GM21423 (cell line): ENCODE measurements around the gene FFAR2.
"Not testable (repeated sequence)": the region's sequence is repeated elsewhere in the genome, so short reads cannot be mapped to it uniquely, and the experiment has no call there.

Source experiments
- ATAC-seq: cut with Tn5 transposase; IDR thresholded peaks from one replicate; pipeline ENCODE4 v1.9.1; 2021; ENCODE audit warnings: mild to moderate bottlenecking, moderate library complexity; ENCODE audit not compliant: unreplicated experiment

The FFAR2 gene

DNA sequence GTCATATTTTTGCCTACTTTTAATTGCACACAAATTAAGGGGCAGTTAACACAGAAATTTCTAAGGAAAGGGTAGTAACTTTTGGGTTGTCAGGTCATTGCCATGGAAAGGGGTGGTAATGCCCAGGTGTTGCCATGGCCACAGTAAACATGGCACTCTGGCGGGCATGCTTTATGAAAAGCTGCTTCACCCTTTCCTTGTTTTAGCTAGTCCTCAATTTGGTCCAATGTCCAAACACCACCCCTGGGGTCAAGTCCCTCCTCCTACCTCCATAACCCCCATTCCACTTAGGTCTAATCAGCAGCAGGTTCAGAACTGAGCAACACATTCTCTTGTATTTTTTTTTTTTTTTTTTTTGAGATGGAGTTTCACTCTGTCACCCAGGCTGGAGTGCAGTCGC, 6.6 kb downstream of the FFAR2 start:
- ATAC-seq, result no peak

DNA sequence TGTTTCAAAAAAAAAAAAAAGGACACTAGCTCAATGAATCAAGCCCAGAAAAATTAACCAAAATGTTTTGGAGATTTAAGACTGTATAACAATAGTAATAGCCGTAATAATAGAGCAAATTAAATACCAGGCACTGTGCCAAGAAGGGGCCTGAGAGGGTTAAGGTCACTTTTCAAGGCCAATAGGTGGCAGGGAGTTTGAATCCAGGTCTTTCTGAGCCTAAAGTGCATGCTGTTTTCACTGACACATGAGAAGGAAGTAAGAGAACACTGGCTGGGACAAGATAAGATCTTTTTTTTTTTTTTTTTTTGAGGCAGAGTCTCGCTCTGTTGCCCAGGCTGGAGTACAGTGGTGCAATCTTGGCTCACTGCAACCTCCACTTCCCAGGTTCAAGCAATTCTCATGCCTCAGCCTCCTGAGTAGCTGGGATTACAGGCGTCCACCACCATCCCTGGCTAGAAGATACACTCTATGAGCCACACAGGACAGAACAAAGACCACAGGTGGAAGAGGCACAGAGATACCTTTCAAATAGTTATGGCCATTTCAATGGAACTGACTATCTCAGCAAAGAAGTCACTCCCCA, 7.7 kb downstream of the FFAR2 start:
- no peak for ATAC-seq

DNA sequence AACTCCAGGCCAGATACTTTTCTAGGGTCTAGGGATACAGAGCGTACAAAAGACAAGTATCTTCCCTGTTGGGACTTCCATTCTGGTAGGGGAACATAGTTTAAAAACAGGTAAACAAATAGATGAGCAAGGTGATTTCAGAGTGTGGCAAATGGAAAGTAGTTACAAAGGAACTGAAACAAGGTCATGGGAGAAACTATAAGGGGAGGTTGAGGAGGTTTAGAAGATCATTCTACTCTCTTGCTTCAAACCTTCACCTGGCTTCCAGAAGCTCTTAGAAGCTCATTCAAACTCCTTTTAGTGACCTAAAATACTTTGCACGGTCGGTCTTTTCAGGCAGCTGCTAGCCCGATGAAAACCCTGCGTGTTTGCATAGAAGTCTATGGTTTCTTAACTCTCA, 9.1 kb downstream of the FFAR2 start:
- peak; percentile 33 for ATAC-seq

DNA sequence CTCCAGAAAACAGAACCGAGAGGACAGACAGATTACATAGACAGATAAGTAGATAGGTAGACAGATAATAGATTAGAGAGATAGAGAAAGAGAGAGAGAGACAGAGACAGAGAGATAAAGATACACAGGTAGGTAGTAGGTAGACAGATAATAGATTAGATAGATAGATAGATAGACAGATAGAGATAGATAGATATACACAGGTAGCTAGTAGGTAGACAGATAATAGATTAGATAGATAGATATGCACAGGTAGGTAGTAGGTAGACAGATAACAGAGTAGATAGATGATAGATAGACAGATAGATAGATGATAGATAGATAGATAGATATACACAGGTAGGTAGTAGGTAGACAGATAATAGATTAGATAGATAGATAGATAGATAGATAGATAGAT, 10.1 kb downstream of the FFAR2 start:
- no peak for ATAC-seq

DNA sequence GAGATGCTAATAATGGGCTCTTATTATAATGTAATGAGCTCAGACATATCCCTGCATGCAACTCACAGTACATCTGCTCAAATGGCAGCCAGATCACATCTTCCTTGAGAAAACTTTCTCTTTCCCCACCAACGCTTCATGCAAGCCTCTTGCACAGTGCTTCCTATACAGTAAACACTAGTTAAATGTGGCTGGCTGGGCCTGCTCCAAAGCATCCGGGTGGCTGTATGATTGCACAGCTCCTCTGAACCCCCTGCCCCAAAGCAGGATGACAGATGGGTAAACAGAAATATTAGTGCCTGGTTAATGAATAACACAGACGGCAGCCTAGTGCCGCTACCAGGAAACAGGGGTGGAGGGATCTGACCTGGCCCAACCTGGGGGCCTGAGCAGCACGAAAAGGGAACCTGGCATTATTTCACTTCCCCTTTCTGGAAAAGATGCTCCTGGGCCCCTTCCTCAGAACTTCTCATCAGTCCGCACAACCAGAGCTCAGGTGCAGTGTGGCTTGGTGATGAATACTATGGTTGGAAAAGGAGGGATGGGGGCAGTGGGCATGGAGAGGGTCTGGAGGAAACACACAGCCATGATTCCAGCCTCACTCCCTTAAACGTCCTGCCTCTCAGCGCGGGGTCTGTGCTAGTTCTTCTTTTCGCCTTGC, 10.8 kb downstream of the FFAR2 start:
- ATAC-seq, result peak; percentile 50

DNA sequence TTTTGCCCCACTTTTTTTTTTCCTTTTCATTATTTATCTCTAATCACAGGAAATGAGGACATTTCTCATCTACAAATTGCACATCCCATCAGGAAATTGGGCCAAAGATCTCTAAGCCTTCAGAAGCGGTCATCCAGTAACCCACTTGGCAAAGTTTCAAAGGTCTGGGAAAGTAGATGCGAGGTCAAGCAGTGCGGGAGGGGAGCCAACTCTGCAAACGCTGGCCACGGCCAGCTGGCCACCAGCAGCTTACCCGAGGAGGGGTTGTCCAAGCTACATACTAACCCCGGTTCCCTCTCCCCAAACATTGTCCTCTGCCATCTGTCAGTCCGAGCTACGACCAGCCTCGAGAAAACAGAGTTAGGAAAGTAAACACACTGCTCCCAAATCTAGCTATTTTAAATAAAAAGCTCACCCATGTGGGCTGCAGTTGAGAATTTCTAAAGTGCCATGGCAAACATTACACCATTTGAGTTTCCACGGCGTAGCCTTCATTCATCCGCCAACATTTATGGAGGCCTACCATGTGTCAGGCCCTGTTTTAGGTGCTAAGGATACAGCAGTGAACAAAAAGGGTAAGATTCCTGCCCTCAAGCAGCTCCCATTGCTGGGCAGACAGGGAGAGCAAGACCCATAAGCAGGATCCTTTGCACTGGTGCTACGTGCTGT, 11.5 kb downstream of the FFAR2 start:
- ATAC-seq, result no peak

DNA sequence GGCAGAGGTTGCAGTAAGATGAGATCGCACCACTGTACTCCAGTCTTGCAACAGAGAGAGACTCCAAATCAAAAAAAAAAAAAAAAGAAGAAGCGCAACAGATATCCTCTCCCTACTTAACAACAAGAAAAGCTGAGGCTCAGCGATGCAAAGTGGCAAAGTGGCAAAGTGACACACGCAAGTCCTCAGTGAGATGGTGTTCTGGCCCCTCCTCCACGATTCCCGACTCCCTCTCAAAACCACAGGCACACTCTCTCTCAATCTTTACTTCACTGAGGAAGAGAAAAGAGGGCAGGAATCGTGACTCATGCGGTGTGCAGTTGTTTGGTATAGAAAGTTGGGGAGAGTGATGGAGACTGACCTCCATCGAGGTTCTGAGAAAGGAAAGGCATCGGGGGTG, 12.6 kb downstream of the FFAR2 start:
- ATAC-seq, result no peak

DNA sequence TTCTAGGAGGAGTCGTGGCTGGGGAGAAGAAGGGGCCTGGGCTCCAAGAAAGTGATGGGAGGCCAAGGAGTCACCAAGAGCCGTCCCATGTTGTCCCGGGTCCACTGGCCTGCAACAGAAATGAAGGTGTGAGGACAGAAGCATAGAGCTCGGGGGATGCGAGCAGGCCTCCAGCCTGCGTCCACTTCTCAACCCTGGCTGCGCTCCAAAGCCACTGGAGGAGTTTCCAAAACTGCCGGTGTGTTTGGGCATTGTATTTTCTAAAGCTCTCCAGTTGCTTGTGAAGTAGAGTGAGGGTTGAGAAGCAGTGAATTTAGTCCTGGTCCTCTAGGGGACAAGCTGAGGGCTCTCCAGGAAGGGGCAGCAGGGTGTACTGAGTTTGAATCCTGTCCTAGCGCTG, 13.0 kb downstream of the FFAR2 start:
- ATAC-seq, result no peak

DNA sequence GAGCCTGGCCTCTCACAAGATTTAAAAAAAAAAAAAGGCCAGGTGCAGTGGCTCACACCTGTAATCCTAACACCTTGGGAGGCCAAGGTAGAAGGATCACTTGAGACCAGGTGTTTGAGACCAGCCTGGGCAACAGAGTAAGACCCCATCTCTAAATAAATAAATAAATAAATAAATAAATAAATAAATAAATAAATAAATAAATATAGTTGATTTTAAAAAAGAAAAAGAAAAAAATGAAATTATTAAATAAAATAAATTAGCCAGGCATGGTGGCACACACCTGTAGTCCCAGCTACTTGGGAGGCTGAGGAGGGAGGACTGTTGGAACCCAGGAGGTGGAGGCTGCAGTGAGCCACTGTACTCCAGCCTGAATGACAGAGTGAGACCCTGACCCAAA, 13.7 kb downstream of the FFAR2 start:
- not testable (repeated sequence) for ATAC-seq

DNA sequence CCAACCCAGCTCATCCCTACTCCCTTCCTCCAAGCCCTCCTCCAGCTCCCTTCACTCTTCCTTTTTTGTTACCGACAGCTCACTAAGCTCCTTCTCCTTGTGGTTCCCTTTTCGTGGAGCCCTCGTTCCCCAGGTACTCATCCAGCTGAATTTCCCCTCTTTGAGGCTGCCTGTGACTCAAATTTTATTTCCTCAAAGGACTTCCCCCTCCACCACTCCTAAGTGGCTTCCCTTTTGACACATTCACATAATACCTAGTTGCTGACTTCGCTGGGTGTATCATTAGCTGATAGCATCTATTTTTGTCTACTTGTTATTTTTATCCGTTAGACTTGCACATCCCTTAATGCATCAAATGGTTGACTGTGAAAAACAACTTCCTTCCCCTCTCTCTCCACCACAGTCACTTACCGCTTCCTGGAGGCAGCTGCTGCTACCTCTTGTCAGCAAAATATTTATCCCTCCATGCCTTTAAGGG, 14.5 kb downstream of the FFAR2 start:
- ATAC-seq, result peak; percentile 63

DNA sequence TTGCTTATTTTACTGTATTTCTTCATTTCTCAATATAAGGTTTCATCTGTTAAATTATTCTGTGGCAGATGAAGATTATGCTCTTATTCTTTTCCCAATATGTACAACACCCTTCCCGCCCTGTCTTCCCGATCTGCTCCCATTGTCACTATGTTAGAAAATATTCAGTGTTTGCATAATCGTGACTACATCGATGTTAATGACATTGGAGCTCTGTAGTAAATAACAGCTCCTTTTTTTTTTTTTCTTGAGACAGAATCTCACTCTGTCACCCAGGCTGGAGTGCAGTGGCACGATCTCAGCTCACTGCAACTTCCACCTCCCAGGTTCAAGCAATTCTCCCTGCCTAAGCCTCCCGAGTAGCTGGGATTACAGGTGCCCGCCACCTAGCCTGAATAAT, 14.9 kb downstream of the FFAR2 start:
- ATAC-seq, result not testable (repeated sequence)

DNA sequence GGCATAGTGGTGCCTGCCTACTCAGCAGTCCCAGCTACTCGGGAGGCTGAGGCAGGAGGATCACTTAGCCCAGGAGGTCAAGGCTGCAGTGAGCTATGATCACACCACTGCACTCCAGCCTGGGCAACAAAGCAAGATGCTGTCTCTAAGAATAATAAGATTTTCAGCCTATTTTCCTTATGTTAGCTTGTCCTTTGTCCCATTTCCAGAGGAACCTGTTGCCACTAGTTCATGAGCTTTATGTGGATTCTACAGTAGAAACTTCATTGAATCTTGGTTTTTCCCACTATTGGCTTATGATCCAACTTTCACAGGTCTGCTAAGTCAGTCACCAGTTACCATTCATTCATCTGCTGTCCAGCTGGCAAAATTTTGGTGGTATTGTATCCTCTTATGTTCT, 18.2 kb downstream of the FFAR2 start:
- no peak for ATAC-seq

DNA sequence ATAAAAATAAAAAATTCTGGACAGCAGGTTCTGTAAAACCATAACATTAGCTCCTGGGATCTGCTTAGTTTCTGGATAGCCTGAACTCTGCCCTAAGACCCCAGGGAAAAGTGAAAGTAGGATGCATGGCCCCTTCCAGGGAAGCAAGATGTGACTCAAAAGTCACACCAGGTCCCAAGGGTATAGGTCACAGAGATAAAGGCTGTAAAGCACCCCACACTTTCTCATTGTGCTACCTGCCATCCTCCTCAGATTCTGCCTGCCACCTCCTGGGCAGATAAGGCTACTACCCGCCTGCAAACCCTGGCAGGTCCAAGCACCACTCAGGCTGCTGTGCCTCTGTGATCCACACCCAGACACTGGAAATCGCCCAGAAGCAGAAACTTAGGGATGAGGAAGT, 20.6 kb downstream of the FFAR2 start:
- ATAC-seq, result peak; percentile 74

DNA sequence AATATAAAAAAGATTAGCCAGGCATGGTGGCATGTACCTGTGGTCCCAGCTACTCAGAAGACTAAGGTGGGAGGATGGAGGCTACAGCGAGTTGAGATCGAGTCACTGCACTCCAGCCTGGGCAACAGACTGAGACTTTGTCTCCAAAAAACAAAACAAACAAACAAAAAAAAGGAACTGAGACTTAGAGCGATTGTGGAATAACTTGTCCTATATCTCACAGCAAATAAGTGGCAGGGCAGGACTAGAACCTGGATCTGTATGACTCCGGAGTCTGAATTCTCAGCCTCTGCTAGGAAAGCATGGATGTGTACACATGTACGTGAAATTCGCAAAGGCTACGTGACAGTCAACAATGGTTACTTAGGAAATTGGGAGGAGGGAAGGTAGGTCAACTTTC, 22.1 kb downstream of the FFAR2 start:
- no peak for ATAC-seq

DNA sequence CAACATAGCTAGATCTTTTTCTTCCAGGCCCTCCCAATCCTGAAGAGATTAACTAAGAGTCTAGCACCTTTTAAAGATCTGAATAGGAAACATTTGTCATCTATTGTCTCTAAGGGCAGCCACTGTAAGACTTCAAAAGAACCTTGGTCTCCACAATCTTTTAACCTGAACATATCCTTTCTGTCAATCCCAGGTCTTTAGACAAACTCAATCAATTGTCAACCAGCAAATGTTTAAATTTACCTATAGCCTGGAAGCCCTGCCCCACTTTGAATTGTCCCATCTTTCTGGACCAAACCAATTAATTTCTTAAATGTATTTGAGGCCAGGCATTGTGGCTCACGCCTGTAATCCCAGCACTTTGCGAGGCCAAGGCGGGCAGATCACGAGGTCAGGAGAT, 23.0 kb downstream of the FFAR2 start:
- ATAC-seq, result not testable (repeated sequence)

DNA sequence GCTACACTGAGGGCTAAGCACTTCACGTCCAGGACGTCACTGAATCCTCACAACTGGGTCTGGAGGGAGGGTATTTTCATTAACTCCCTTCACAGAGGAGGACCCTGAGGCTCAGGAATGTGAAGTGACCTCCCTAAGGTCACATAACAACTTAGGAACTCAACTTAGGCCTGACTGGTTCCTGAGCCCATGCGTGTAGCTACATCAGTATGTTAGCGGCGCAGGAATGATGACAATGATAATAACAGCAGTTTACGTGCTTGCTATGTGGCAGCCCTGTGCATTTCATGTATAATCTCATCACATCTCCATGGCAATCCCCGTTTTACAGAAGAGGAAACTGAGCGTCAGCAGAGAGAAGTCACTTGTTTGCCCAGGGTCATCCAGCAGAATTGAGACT, 23.9 kb downstream of the FFAR2 start:
- ATAC-seq, result no peak

DNA sequence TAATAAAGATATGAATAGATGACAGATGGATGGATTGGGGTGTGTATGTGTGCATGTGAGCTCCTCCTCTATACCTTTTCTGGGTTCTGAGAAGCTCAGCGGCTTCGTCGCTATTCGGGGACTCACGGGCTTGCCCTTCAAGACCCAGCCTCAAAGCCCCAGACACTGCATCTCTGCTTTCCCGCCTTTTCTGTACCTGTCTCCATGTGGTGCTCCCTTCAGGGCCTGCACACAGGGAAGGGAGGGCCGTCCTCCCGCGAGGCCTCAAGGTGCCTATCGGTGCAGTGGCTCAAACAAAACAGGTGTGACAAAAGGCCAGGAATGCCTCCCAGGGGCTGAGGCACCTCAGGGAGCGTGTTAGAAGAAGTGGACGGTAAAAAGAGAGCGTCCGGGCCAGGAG, 26.0 kb downstream of the FFAR2 start:
- ATAC-seq, result no peak

DNA sequence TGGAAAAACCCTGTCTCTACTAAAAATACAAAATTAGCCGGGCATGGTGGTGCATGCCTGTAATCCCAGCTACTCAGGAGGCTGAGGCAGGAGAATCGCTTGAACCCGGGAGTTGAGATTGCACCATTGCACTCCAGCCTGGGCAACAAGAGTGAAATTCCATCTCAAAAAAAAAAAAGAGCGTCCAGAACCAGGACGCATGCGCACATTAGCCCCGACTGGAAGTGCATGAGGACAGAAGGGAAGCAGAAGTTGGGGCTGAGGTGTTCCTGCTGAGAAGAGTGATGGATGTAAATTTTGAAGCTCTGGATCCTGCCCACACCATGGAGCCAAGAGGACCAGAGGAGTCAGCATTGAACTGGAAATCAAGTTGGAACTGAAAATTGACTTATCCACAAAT, 26.5 kb downstream of the FFAR2 start:
- ATAC-seq, result not testable (repeated sequence)

DNA sequence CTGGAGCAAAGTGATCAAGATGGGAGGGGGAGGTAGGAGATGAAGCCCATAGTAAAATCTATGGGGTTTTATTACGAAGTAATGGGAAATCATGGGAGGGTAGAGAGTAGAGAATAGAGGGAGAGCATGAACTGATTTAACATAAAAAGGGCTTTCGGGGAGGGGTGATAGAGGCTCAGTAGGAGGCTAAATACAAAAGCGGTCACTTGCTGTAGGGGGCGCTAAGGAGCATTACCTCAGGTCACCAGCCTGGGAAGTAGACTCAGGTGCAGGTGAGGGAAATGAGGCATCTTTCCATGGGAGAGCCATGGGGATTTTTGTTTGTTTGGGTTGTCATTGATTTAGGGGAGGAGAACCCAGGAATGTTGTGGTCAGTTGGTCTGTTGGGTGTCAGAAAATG, 28.1 kb downstream of the FFAR2 start:
- no peak for ATAC-seq

DNA sequence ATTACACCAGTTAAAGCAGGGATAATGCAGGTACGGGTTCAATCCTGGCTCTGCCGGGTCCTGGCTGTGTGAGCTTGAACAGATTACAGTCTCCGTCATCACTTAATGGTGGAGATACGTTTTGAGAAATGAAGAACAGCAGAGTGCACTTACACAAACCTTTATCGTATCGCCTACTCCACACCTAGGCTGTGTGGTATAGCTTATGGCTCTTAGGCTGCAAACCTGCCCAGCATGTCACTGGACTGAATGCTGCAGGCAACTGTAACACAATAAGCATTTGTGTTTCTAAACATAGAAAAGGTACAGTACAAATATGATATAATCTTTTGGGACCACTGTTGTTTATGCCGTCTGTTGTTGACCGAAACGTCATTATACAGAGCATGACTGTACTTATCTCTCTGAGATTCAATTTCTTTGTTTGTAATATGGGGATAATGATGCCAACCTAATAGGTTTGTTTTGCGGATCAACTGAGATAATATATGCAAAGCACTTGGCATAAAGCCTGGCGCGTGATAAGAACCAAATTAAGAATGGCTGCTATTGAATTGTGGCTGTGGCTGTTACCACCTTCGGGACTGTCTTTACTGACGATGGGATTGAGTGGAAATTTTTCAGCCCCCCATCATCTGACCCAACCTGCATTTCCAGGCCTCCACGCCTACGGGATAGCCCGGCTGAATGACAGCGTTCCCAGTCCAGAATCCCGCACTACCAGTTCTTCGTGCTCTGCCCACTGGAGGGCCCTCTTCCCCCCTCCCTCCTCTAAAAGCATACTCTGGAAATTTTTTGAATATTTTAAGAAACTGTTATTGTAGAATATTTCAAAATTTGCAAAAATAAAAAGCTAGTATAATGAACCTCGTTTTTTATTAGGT, 31.0 kb downstream of the FFAR2 start:
- ATAC-seq, result no peak

DNA sequence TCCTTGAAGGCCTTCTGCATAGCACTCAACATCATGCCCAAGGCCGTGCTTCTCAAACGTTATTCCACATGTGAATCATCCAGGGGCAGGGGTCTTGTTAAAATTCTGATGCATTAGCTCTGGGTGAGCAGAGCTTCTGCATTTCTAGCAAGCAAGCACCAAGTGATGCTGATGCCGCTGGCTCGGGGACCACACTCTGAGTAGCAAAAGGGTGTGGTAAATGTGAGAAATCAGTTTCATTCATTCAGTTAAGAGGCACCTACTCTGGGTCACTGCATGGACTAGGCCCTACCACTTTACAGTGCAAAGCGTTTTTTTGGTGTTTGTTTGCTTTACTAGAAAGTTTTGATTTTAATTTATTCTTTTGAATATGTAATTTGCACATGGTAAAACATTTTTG, 35.0 kb downstream of the FFAR2 start:
- no peak for ATAC-seq
